NB4 (cell line): Measurements from ENCODE around the gene NPAS3.

ENCODE experiments used
- CTCF ChIP-seq: IDR thresholded peaks from one replicate; pipeline ENCODE4 v1.5.1; 2012; ENCODE audit warnings: low read depth, low read length
- MAX ChIP-seq: IDR thresholded peaks from 2 replicates; pipeline ENCODE4 v1.6.1; 2011; ENCODE audit warnings: low read depth, low read length
- MYC ChIP-seq: IDR thresholded peaks from 2 replicates; pipeline ENCODE4 v1.6.1; 2011; ENCODE audit warnings: low read depth, low read length
- POLR2A ChIP-seq: IDR thresholded peaks from 2 replicates; pipeline ENCODE4 v1.6.1; 2011; ENCODE audit warnings: mild to moderate bottlenecking; ENCODE audit not compliant: insufficient read length; ENCODE audit errors: extremely low read depth

GRCh38 chr14:33131801-33132200, 193.1 kb downstream of the NPAS3 start:
- TF ChIP-seq CTCF = no peak
- no peak for TF ChIP-seq POLR2A
- TF ChIP-seq MAX = no peak
- no peak for TF ChIP-seq MYC
